DMS 273 treated with DMSO at 0.1 percent for 48 hours (cell line): ENCODE measurements around the gene NCEH1.
"Not testable (repeated sequence)": the region's sequence is repeated elsewhere in the genome, so short reads cannot be mapped to it uniquely, and the experiment has no call there.

ENCODE experiments used
- DNase-seq: peaks from one replicate; lab custom pipeline; 2025; lab: John Stamatoyannopoulos, UW

The NCEH1 gene

DNA sequence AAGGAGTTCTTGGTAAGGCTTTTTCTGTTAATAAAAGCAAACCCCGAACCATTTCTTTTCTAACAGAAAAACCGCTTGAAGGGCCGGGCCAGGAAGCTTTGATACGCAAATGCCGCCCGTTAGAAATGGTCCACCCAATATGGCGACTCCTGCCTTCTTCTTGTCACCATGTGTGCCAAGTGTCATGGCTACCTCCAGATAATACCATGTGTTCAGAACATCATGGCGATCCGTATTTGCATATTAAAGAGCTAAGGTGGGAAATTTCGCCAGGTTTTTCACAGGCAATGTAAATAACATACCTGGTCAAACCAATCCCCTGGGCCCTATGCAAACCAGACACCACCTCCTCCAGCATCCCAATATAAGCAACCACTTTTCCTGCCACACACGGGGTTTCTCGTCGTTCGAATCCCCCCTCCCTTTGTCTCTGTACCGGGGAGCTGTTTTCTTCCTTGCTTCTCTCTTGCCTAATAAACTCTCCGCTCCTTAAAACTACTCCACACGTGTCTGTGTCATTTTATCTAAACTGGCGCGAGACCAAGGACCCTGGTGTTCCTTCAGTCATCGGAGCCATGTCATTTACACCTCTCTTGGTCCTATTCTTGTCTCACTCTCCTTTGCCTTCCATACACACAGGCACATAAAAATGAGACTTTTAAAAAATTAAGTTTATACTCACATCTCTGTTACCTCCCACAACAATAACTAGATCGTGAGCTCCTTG is 34.5 kb downstream of the NCEH1 start:
- no peak for DNase-seq

DNA sequence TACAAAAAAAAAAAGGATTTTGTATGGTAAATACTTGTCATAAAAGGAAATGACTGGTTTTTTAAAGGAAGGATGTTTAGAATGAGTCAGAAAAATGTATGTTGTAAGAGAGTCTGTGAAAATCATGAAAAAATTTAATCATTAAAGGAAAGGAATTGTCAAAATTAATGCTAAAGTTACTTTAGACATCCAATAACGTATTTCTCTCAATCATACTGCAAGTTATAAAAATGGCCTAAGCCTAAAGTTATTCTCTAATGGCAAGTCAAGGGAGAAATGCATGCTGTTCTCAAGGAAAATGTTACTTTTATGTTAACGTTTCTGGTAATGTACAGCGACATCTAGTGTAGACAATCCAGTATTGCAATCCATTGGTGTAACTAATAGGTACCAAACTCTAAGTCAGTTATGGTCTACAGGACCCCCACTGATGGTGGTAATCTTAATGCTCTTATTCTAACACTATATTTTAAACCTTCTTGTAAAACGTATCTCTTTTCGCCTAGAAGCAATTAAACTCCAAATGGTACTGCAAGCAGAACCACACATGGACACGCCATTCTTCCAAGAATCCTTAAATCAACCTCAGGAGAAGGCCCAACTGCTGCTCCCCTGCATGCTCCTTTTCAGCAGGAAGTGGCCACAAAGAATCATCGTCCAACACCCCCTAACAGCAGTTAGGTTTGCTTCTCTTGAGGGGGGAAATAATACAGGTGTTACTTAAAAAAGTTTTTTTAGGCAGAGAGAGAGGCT is 35.2 kb downstream of the NCEH1 start:
- peak; percentile 42 for DNase-seq

DNA sequence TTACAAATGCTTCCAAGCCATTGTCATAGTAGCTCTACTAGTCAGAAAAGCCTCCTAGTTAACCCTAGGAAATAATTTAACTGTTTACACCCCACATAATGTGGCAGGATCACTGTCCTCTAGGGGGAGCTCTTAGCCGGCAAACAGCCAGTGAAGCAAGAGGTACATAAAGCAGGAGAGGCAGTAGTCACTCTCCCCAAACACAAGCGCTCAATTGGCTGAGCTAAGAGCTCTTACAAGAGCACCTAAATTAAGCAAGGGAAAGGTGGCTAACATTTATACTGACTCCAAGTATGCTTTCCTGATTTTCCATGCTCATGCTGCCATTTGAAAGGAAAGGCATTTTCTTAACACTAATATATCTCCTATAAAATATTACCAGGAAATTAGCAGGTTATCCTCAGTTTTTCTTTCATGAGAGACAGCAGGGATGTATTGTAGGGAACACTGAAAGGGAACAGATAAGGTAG is 37.6 kb downstream of the NCEH1 start:
- peak; percentile 40 for DNase-seq

DNA sequence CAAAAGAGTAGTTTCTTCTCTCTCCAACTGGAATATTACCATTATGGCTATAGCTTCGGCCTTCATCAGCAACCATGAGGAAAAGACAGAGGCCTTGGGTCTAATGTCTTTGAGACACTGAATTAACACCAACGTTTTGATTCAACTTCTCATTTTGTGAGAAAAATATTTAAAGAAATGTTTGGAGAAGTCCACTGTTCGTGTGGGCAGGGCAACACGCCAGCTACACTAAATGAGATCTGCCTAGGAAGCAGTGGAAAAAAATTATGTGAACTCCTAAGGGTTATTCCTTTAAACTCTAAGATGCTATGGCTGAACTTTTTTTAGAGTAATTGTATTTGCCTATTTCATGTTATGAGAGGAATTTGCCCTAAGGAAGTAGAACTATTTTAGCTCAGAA is 41.8 kb downstream of the NCEH1 start:
- no peak for DNase-seq

DNA sequence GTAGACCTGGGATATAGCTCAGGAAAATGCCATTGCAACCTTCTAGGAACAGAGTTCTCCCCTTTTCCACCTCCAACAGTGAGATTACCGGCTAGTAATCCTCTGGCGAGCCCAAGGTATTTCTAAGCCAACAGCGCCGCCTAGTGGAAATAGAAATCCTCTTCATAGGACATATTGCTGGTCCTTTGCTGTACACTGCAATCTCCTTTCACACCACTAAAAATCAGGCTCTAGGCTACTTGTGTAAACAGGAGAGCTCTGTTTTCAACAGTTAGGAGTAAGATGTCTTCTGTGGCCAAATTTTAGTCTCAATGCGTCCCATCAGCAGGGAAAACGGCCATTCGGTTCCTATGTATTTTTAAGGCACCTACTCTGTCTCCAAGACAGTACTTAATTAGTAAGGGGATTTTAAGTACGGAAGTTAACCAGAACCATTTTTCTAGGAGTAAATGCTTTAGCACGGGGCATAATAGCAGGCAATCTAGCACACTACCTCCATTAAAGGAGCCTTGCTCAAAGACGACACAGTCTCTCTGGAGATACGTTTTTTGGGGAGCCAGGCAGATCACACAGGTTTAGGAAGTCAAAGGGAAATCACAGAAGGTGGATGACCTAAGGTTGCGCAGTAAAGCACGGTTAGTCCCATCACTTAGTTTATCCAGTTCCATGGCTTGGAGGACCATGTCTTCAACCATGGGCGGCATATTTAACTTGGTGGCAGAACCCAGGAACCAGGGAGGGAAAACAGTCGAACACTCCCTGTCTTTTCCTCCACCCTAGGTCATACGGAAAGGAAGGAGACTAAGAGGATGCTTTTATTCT is 43.8 kb downstream of the NCEH1 start:
- DNase-seq: peak; percentile 68

DNA sequence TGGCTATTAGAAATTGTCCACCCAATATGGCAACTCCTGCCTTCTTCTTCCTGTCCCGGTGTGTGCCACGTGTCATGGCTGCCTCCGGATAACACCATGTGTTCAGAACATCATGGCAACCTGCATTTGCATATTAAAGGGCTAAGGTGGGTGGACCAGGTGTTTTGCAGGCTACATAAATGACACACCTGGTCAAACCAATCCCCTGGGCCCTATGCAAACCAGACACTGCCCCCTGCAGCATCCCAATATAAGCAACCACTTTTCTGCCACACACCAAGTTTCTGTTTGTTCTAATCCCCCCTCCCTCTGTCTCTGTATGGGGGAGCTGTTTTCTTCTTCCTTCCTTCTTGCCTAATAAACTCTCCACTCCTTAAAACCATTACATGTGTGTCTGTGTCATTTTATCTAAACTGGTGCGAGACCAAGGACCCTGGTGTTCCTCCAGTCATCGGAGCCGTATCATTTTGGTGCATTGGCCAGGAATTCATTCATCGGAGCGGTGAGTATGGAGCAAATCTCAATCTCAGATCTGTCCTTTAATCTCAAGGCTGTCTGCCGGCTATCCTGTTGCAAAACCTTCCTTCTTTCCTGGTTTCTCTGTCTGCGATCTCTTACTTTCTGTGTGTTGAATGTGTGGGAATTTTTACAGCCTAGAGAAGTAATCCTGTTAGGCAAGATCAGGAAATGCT is 44.5 kb downstream of the NCEH1 start:
- no peak for DNase-seq

DNA sequence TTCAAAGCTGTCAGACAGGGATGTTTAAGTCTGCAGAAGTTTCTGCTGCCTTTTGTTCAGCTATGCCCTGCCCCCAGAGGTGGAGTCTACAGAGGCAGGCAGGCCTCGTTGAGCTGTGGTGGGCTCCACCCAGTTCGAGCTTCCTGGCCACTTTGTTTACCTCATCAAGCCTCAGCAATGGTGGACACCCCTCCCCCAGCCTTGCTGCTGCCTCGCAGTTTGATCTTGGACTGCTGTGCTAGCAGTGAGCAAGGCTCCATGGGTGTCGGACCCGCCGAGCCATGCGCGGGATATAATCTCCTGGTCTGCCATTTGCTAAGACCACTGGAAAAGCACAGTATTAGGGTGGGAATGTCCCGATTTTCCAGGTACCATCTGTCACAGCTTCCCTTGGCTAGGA is 45.4 kb downstream of the NCEH1 start:
- DNase-seq: not testable (repeated sequence)

DNA sequence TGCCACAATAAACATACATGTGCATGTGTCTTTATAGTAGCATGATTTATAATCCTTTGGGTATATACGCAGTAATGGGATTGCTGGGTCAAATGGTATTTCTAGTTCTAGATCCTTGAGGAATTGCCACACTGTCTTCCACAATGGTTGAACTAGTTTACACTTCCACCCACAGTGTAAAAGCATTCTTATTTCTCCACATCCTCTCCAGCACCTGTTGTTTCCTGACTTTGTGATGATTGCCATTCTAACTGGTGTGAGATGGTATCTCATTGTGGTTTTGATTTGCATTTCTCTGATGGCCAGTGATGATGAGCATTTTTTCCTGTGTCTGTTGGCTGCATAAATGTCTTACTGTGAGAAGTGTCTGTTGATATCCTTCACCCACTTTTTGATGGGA is 50.4 kb downstream of the NCEH1 start:
- DNase-seq: not testable (repeated sequence)

DNA sequence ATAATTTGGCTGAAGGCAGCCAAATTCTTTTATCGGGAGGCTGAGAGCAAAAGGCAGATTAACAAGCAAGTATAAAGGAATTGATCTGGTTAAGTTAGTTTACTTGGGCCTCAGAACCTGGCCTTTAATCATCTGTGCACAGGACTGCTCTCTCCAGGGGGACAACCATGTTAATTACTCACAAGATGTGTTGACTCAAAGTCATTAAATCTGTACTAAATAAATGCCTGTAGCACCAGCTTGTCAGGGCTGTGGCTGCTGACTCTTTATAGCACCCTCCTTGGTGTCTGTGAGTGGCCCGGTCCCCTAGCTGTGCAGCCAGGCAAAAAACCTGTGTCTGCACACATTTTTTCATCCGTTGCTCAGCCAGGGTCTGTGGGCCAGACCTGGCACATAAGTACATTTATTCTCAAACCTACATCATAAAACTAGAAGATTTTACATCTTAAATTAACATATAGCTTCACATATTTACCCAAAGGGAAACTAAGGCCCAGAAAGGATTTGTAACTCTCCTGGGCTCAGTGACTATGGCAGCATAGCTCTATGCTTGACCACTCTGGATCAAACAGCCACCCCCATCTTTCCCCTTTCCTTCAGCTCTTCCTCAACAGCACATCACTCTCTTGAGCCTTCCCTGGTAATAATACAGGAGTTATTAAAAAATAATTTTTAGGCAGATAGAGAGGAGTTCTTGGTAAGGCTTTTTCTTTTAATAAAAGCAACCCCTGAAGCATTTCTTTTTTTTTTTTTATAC is 51.4 kb downstream of the NCEH1 start:
- no peak for DNase-seq

DNA sequence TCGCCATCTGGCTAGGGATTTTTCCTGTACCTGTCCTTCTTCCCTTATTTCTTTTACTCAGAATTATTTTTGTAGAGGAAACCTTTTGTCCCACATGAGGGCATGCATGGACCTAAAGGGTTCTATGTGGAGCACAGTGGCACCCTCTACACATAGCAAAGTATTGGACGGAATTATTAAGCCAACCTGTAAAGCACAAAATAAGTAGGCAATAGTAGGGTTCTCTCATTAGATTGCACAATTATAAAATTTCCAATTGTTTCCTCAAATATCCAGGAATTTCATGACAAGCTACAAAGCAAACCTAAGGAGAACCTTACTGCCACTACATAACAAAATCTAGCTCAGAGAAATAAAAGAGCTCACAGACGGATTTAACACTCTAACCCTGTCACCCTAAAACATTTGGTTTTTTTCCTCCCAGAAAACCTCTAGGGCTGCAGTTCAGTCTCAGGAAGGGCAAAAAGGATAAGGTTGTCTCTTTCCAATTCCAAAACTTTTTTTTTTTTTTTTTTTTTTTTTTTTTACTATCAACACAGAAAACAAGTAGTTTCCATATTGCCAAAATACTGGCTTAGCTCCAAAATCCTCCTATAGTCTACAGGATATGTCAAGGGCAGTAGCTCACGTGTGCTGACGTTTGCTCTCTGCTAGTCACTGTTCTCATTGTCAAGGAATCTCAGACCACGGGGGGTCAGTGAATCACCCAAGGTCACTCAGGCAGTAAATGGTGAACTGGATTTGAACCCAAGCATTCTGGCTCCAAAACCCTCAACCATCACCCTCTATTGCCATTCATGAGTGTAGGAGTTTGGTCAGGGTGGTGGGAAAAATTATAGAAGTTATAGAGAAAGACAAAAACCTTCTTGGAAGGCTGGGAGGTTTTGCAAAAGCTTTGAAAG is 52.3 kb downstream of the NCEH1 start:
- no peak for DNase-seq

DNA sequence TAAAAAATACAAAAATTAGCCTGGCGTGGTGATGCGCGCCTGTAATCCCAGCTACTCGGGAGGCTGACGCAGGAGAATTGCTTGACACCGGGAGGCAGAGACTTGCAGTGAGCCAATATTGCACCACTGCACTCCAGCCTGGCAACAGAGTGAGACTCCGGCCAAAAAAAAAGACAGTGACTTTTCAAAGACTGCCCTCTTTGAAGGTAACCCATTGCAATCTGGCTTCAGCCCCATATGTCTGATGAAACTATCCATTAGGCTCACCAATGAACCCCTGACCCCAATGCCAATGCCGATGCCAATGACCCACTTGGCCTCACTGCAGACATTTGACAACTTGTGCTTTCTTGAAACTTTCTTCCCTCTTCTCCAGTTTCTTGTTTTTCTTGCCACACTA is 54.3 kb downstream of the NCEH1 start:
- no peak for DNase-seq

DNA sequence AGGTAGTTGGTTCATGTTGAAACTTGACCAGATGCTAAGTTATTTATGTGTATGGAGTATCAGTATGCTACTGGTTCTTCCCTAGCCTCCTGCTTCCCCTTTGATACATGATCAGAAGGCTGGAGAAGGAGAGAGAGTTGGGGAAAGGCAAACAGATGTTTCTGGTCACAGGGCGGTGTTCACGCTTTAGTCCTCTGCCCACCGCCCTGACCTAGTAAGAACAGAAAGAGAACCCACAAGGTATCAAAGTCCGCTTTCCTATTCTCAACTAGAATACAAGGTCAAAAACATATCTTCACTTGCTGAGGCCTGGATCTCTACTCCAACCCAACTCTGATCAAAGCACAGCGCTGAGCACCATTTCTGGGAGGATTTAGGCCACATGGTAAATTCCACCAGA is 55.5 kb downstream of the NCEH1 start:
- DNase-seq: no peak

DNA sequence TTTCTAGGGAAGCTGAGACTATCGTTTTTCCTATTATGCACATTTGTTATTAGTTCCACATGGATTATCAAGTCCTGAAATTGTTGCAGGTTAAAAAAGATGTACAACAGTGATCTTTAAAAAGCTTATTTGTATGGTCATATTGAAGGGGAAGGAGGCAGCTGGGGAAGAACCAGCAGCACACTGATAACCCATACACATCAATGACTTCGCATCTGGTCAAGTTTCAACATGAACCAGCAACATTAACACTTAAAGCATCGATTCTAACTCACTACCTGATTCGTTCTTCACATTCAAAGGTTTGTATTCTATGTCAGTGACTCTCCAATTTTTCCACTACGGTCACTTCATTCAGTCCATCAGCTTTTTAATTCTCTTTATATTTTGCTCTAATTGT is 56.4 kb downstream of the NCEH1 start:
- no peak for DNase-seq

DNA sequence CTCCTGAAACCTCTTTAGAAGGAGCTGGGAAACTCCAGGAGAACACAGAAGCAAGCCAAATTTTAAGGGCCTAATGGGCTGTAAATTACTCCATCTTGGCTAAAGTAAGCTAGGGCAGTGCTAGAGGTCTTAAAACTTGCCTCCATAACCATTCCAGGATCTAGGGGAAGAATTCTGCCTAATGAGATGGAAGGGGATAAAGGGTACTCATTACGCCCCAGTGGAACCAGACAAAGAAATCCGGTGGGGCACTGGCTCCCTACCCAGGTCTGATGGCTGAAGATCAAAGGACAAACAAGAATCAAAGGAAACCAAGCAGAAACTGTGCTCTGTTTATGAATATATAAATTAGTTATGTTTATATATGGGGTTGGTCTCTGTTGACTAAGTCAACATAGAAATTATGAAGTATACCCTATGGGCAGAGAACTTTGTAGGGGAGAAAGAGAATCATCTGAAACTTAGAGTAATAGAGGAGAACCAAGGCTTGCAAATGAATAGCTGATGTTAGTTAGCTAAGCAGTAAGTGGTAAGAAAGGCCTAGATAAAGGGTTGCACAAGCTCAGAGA is 57.8 kb downstream of the NCEH1 start:
- no peak for DNase-seq

DNA sequence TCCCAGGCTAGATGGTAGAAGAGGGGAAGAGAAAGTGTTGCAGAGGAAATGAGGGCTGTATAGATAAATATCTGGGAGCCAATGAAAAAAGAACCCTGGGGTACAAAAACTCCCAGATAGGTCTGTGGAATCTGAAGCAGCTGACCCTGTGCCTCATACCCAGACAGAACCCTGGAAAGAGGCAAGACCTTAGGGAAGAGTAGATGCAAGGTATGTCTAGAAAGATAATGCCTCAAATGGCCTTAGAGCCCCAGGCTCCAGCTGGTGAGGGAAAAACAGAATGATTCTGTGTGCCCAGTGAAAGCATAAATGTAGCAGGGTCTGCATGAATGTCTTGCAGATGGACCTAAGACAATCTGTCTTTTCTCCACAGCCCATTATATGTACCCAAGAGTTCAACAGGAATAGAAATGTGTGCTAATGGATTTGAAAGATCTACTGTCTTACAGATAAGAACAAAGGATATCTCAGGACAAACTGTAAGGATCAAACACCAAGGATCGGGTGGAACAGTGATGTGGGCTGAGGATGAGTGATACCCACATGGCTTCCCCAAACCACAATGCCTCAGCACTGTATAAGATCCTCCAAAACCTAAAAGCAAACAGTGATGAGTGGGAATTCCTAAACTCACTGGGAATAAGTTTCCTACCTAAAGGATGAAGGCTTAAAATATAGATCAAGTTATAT is 58.8 kb downstream of the NCEH1 start:
- DNase-seq: no peak

DNA sequence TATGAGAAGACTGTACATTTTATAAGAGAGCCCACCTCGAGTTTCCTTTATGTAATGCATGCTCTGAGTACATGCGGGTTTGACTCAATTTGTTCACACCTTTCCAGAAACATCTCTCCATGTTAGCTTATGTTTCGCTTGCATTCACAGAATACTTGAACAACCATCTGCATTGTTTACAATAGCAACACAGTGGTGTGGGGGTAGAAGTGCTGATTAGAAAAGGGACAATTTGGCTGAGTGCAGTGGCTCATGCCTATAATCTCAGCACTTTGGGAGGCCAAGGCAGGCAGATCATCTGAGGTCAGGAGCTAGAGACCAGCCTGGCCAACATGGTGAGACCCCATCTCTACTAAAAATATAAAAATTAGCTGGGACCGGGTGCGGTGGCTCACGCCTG is 60.9 kb downstream of the NCEH1 start:
- no peak for DNase-seq

DNA sequence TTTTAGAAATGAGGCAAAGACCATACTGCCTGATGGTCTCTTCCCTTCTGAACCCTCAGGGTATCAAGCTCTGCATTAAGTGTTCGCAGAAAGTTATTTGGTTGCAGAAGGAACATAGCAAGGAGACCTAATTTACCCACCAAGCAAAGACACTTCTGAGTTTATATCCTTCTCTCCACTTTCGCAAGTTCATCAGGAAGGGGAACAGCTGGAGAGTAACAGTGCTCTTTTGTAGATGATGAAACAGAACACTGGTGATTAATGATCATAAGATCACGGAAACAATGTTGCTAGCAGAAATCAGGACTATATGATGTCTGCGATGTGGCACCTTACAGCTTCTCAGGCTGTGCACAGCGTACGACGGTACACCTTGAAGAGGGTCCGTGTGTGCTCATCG is 62.1 kb downstream of the NCEH1 start:
- no peak for DNase-seq

DNA sequence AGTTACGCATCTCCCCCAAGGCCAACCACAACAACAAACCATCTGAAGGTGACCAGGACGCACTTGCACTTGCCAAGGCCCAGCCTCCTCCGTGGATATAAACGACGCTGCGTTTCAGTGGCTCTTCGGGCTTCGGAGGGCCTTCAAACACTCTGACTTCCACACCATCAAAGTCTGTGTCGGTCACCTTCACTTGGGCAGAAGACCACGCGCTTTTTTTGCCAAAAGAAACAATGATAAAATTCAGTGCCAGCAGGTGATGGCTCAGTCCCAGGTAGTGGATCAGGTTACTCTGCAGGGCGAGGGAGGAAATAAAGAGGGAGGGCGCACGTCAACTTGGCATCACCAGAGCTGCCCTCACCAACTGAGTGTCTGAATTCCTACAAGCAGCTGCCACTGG is 63.0 kb downstream of the NCEH1 start:
- peak; percentile 63 for DNase-seq

DNA sequence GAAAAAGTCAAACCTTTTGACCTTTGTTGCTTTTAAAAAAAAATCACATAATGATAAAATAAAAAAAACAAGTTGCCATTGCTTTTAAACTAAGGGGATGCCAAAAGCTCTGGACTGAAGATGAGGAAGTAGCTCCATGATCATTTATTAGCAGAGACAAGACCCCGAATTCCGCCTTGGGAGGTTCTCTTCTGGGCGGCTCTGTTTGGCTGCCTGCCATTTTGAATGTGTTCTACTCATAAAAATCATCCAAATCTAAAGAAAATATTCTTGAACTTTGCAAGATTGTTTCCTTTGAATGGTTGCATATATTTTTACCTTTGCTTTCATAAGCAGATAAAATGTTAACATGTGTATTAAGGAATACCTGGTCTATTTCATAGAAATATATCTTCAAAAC is 63.8 kb downstream of the NCEH1 start:
- DNase-seq: no peak
